Ovary (tissue), 3 donors: Measurements from ENCODE around the gene WNK2.

Source experiments
- CTCF ChIP-seq, 3 donors: fragments of 450-650 bp in 2 of 3; fragments of 200-600 bp in 1 of 3; IDR thresholded peaks; one replicate each; pipeline versions ENCODE4 v1.5.1 to v1.8.0; 2016 to 2022; ENCODE audit warnings: antibody characterized with exemption in 3 of 3, mild to moderate bottlenecking in 1 of 3
- EP300 ChIP-seq: sonication (generic); formaldehyde crosslinking; IDR thresholded peaks from one replicate; pipeline ENCODE4 v1.6.1; 2017; ENCODE audit warnings: antibody characterized with exemption
- POLR2A ChIP-seq: fragments of 450-650 bp; IDR thresholded peaks from one replicate; pipeline ENCODE4 v1.6.1; 2017; ENCODE audit warnings: antibody characterized with exemption, mild to moderate bottlenecking, moderate library complexity
- donor health status: DM: no; HTN: no; CAD: no.

- TF ChIP-seq POLR2A = no peak
- no peak for TF ChIP-seq CTCF (IDR thresholded peaks at IDR 0.05)
- TF ChIP-seq EP300 = no peak
Observed at GRCh38 chr9:93257808-93258331, 73.9 kb downstream of the WNK2 start.
